ENCODE measurements around the gene C17orf114.

Gene C17orf114

DNA sequence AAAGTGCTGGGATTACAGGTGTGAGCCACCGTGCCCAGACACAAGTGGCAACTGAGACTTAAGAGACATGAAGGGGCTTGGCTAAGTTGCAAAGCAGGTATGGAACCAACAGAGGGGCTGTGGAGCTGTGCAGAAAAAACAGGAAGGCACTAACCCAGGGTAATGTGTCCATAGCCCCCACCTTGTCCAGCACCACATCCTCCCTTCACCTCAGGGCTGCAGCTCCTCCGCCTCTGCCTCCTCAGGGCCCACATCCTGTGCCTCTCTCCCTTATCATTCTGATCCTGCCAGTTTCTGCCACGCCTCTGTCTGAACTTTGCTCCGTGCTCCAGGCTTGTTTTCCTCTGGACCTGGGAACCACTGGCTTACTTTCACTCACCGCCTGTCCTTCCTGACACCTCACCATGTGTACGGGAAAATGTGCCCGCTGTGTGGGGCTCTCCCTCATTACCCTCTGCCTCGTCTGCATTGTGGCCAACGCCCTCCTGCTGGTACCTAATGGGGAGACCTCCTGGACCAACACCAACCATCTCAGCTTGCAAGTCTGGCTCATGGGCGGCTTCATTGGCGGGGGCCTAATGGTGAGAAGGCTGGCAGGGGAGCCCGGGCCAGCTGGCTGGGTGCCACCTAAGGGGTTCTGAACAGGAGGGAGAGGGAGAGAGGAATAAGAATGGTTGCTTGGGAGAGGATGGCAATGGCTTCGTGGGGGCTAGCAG, 30.5 kb downstream of the C17orf114 start, which contains the start of gene TM4SF5 (continued):
- TF ChIP-seq NFYC (CRISPR knock-in tag; IDR thresholded peaks at IDR 0.05) (0 out of 2 replicates have a peak, but pooled peaks have one; percentile 31), ZNF850 (CRISPR knock-in tag; conservative IDR thresholded peaks at IDR 0.05) (no peak), PCBP1 (IDR thresholded peaks at IDR 0.05; ENCODE audit: borderline replicate concordance, low read depth, low read length) (peak; percentile 63; the same call in 1 of the 2 replicates), MEIS2 (CRISPR knock-in tag; IDR thresholded peaks at IDR 0.05) (peak; percentile 90), NR2F6 (IDR thresholded peaks at IDR 0.05) (peak; percentile 53), NR2F6 (CRISPR knock-in tag; IDR thresholded peaks at IDR 0.05) (peak; percentile 84), SIN3A (IDR thresholded peaks at IDR 0.05; ENCODE audit: borderline replicate concordance, low read depth, low read length) (peak; percentile 88; the same call in 1 of the 2 replicates), YEATS4 (CRISPR knock-in tag; IDR thresholded peaks at IDR 0.05; ENCODE audit: borderline replicate concordance) (peak; percentile 91), ZFP41 (CRISPR knock-in tag; IDR thresholded peaks at IDR 0.05; ENCODE audit: borderline replicate concordance) (0 out of 2 replicates have a peak, but pooled peaks have one; percentile 38), RCOR2 (CRISPR knock-in tag; IDR thresholded peaks at IDR 0.05) (peak; percentile 91; the same call in 1 of the 2 replicates), ZNF792 (CRISPR knock-in tag; IDR thresholded peaks at IDR 0.05) (peak; percentile 60), SIX4 (CRISPR knock-in tag; IDR thresholded peaks at IDR 0.05) (peak; percentile 45; the same call in 1 of the 2 replicates), TBL1XR1 (IDR thresholded peaks at IDR 0.05; ENCODE audit: borderline replicate concordance, low read length, partially characterized antibody) (no peak)
- TF ChIP-seq, protein P1, sequence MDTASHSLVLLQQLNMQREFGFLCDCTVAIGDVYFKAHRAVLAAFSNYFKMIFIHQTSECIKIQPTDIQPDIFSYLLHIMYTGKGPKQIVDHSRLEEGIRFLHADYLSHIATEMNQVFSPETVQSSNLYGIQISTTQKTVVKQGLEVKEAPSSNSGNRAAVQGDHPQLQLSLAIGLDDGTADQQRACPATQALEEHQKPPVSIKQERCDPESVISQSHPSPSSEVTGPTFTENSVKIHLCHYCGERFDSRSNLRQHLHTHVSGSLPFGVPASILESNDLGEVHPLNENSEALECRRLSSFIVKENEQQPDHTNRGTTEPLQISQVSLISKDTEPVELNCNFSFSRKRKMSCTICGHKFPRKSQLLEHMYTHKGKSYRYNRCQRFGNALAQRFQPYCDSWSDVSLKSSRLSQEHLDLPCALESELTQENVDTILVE (CRISPR knock-in tag; IDR thresholded peaks at IDR 0.05): peak; percentile 23; the same call in 1 of the 2 replicates
- TF ChIP-seq, protein P2, sequence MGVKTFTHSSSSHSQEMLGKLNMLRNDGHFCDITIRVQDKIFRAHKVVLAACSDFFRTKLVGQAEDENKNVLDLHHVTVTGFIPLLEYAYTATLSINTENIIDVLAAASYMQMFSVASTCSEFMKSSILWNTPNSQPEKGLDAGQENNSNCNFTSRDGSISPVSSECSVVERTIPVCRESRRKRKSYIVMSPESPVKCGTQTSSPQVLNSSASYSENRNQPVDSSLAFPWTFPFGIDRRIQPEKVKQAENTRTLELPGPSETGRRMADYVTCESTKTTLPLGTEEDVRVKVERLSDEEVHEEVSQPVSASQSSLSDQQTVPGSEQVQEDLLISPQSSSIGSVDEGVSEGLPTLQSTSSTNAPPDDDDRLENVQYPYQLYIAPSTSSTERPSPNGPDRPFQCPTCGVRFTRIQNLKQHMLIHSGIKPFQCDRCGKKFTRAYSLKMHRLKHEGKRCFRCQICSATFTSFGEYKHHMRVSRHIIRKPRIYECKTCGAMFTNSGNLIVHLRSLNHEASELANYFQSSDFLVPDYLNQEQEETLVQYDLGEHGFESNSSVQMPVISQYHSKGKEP (CRISPR knock-in tag; IDR thresholded peaks at IDR 0.05): peak; percentile 45; the same call in 1 of the 2 replicates
- TF ChIP-seq, protein P3, sequence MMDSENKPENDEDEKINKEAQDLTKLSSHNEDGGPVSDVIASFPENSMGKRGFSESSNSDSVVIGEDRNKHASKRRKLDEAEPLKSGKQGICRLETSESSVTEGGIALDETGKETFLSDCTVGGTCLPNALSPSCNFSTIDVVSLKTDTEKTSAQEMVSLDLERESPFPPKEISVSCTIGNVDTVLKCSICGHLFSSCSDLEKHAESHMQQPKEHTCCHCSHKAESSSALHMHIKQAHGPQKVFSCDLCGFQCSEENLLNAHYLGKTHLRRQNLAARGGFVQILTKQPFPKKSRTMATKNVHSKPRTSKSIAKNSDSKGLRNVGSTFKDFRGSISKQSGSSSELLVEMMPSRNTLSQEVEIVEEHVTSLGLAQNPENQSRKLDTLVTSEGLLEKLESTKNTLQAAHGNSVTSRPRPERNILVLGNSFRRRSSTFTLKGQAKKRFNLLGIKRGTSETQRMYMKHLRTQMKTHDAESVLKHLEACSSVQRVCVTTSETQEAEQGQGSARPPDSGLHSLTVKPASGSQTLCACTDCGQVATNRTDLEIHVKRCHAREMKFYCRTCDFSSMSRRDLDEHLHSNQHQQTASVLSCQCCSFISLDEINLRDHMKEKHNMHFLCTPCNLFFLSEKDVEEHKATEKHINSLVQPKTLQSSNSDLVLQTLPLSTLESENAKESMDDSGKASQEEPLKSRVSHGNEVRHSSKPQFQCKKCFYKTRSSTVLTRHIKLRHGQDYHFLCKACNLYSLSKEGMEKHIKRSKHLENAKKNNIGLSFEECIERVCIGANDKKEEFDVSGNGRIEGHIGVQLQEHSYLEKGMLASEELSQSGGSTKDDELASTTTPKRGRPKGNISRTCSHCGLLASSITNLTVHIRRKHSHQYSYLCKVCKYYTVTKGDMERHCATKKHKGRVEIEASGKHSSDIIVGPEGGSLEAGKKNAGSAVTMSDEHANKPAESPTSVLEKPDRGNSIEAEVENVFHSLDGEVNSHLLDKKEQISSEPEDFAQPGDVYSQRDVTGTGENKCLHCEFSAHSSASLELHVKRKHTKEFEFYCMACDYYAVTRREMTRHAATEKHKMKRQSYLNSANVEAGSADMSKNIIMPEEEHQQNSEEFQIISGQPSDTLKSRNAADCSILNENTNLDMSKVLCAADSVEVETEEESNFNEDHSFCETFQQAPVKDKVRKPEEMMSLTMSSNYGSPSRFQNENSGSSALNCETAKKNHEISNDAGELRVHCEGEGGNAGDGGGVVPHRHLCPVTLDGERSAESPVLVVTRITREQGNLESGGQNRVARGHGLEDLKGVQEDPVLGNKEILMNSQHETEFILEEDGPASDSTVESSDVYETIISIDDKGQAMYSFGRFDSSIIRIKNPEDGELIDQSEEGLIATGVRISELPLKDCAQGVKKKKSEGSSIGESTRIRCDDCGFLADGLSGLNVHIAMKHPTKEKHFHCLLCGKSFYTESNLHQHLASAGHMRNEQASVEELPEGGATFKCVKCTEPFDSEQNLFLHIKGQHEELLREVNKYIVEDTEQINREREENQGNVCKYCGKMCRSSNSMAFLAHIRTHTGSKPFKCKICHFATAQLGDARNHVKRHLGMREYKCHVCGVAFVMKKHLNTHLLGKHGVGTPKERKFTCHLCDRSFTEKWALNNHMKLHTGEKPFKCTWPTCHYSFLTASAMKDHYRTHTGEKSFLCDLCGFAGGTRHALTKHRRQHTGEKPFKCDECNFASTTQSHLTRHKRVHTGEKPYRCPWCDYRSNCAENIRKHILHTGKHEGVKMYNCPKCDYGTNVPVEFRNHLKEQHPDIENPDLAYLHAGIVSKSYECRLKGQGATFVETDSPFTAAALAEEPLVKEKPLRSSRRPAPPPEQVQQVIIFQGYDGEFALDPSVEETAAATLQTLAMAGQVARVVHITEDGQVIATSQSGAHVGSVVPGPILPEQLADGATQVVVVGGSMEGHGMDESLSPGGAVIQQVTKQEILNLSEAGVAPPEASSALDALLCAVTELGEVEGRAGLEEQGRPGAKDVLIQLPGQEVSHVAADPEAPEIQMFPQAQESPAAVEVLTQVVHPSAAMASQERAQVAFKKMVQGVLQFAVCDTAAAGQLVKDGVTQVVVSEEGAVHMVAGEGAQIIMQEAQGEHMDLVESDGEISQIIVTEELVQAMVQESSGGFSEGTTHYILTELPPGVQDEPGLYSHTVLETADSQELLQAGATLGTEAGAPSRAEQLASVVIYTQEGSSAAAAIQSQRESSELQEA (CRISPR knock-in tag; IDR thresholded peaks at IDR 0.05; ENCODE audit: not compliant biosample characterization): peak; percentile 75
